Progenitor cell of endocrine pancreas (in vitro differentiated cells): Measurements from ENCODE around the gene BATF2. TPM values are rescaled to one million over a fixed set of nuclear protein-coding genes. Genes with fewer than 3 reads are reported as not detected.

Experiments
- DNase-seq: peaks from one replicate; pipeline ENCODE4 v3.0.0; 2021; ENCODE audit warnings: low spot score; ENCODE audit not compliant: unreplicated experiment
- H3K27ac Mint-ChIP-seq: 2 replicates; pipeline ENCODE4 v1.8.0; 2021; ENCODE audit warnings: mild to moderate bottlenecking, moderate library complexity, mixed read lengths
- H3K27me3 Mint-ChIP-seq: 2 replicates; pipeline ENCODE4 v1.8.0; 2021; ENCODE audit warnings: mixed read lengths
- H3K36me3 Mint-ChIP-seq: 2 replicates; pipeline ENCODE4 v1.8.0; 2022; ENCODE audit warnings: mixed read lengths; ENCODE audit not compliant: insufficient read depth
- H3K4me1 Mint-ChIP-seq: 2 replicates; pipeline ENCODE4 v1.8.0; 2021; ENCODE audit warnings: low read depth, mixed read lengths
- H3K4me3 Mint-ChIP-seq: 2 replicates; pipeline ENCODE4 v1.8.0; 2021; ENCODE audit warnings: low read depth, mild to moderate bottlenecking, moderate library complexity, mixed read lengths
- H3K9me3 Mint-ChIP-seq: 2 replicates; pipeline ENCODE4 v1.8.0; 2021; ENCODE audit warnings: low read depth, mixed read lengths
- CTCF ChIP-seq: fragments of 200-600 bp; sonication (generic); IDR thresholded peaks from one replicate; pipeline ENCODE4 v1.5.0; 2021; ENCODE audit warnings: antibody characterized with exemption, mild to moderate bottlenecking; ENCODE audit not compliant: unreplicated experiment
- total RNA-seq: library from RNA; stranded (reverse); gene quantifications from 2 replicates; pipeline ENCODE4 v1.2.1, GENCODE V29; 2021

The BATF2 gene
- total RNA-seq, 1 donor from 2014 or later = 0.53 TPM

DNA sequence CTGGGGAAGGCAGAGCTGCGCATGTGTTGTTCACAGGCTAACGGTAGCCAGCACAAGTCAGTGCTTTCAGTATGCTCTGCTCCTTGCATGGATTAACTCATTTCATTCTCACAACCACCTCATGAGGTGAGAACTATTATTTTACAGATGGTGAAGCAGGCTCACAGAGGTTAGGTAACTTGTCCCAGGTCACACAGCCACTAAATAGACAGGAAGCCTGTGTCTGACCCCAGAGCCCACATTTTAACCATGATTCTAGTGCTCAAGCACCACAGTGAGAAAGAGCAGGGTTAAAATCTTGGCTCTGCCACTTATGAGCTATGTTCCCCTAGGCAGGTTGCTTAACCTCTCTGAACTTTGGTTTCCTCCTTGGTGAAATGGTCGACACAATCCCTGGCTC, 24.2 kb upstream of the BATF2 start:
- Mint-ChIP-seq H3K27ac (no peak overlapping the region), H3K4me1 (peaks cover 7% of the 10 kb centered on the region), H3K36me3 (peaks cover 8% of the 10 kb centered on the region), H3K4me3 (no peak overlapping the region), H3K9me3 (no peaks in the 10 kb centered on the region), H3K27me3 (no peaks in the 10 kb centered on the region)
- no peak for DNase-seq
- no peak for TF ChIP-seq CTCF

DNA sequence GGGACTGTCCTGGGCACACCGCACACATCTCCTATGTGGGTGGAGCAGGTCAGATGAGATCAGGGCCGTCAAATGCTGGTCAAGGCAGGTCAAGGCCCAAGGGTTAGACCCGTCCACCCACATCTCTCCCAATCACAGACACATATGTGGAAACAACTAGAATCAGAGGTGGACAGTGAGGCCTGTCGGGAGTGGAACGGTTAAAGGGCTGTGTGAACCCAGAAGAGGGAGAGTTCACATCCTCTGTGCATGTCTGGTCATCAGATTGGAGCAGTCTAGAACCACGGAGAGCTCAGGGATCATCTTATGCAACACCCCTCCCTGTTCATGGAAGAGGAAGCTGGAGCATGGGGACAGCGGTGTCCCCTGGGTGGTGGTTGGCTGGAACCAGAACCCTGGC, 23.1 kb upstream of the BATF2 start:
- no peak for DNase-seq
- Mint-ChIP-seq H3K9me3 (no peaks in the 10 kb centered on the region), H3K4me3 (no peak overlapping the region), H3K27me3 (no peaks in the 10 kb centered on the region), H3K27ac (no peak overlapping the region), H3K4me1 (peaks cover 7% of the 10 kb centered on the region), H3K36me3 (peaks cover 8% of the 10 kb centered on the region)
- TF ChIP-seq CTCF = no peak

DNA sequence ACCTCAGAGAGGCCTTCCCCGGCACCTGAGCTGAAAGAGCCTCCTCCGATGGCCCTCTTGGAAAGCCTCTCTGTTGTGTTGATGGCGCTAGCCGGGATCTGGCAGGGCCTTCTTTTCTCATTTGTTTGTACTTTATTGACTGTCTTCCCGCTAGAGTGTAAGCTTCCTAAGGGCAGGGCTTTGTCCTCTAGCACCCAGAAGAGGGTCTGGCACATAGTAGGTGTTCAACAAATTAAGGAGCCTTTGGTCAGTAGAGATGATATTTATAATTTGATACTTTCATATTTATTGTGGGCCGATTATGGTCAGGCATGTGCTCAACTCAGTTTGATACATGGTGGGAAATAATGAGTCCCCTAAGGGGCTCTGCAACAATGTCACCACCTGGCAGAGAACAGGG, 21.2 kb upstream of the BATF2 start:
- H3K36me3 Mint-ChIP-seq = peaks cover 8% of the 10 kb centered on the region
- no peak overlapping the region for H3K27ac Mint-ChIP-seq
- H3K4me3 Mint-ChIP-seq = no peak overlapping the region
- H3K9me3 Mint-ChIP-seq = no peaks in the 10 kb centered on the region
- DNase-seq = no peak
- H3K4me1 Mint-ChIP-seq = peaks cover 7% of the 10 kb centered on the region
- no peak for TF ChIP-seq CTCF
- no peaks in the 10 kb centered on the region for H3K27me3 Mint-ChIP-seq

- H3K4me1 Mint-ChIP-seq = peaks cover 5% of the 10 kb centered on the region
- no peak for TF ChIP-seq CTCF
- no peak overlapping the region for H3K4me3 Mint-ChIP-seq
- no peaks in the 10 kb centered on the region for H3K27me3 Mint-ChIP-seq
- DNase-seq = no peak
- no peaks in the 10 kb centered on the region for H3K9me3 Mint-ChIP-seq
- peaks cover 8% of the 10 kb centered on the region for H3K36me3 Mint-ChIP-seq
- H3K27ac Mint-ChIP-seq = peak overlapping the region; percentile 54
Measured at GRCh38 chr11:65016705-65017104, 19.9 kb upstream of the BATF2 start.

DNA sequence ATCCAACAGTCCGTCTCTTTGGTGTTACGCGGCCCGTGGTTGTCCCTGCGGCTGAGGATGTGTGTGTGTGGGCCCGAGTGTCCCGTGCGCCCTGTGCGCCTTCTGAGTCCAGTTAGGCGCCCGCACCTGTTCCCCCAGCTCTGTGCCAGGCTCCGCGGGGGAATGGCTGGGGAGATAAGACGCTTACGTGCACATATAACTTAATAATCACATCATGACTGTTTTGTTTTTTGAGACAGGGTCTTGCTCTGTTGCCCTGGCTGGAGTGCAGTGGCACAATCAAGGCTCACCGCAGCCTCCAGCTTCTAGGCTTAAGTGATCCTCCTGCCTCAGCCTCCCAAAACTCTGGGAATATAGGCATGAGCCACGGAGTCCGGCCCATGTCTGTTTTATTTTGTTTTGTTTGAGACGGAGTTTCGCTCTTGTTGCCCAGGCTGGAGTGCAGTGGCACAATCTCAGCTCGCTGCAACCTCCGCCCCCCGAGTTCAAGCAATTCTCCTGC, 18.0 kb upstream of the BATF2 start:
- peaks cover 5% of the 10 kb centered on the region for H3K4me1 Mint-ChIP-seq
- H3K27me3 Mint-ChIP-seq = no peaks in the 10 kb centered on the region
- H3K27ac Mint-ChIP-seq = peak overlapping the region; percentile 92
- DNase-seq = no peak
- H3K4me3 Mint-ChIP-seq = peak overlapping the region; percentile 82
- no peaks in the 10 kb centered on the region for H3K9me3 Mint-ChIP-seq
- peaks cover 8% of the 10 kb centered on the region for H3K36me3 Mint-ChIP-seq
- no peak for TF ChIP-seq CTCF
